GM19455 (cell line): Measurements from ENCODE around the gene CHD2.

Source experiments
- ATAC-seq: cut with Tn5 transposase; IDR thresholded peaks from one replicate; pipeline ENCODE4 v1.9.1; 2021; ENCODE audit not compliant: unreplicated experiment

CHD2 gene

DNA sequence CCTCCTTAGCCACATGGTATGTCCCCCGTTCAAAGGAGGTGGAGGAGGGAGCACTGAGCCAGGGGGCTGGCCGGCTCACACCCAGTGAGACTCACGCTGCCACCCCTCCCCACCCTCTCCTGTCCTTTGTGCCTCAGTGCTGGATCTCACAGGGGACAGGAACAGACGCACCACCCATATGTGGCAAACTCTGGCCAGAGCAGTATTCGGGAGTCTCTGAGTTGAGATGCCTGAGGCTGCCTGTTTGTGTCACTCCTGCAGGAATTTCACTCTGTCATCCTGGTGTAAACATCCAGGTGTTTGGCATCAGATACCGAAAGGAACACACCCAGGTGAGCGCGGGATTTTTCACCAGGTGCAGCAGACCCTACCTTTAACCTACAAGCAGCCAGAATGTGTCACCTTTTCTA lies 163.1 kb downstream of the CHD2 start:
- no peak for ATAC-seq

DNA sequence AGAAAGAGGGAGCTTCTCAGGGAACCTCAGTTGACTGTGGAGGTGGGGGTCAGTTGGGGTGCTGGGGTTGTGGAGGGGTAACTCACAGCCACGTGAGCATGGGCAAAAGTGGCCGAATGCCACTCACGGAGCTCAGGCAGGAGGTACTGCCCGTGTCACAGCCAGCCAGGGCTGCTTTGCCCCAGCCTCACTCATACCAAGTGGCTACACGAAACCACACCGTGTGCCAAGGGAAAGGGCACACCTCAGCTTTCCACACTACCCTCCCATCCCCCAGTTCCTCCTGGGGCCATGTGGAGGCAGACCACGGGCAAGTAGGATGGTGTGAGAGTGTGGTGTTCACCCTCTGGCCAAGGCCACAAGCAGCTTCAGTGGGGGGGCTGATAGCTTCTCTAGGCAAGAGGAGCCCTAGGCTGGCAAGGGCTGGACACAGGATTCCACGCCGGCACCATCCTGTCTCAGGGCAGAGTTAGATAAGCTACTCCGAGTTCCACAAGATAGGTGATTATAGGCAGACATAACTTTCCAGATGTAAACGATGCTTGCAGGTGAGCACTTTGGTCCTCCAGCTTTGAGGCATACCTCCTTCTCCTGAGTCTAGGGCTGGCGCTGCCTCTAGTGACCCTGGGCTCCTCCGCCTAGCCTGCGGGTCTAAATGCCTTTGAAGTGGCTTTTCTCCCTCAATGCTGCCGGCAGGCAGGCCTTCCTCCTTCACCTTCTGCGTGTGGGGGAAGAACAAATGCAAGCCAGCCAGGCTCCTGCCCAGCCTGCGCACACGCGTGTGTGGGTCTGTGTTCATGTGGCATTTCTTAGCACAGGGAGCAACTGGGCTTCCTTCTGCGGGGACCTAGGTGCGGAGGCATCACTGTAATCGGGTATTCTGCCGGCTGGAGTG lies 163.9 kb downstream of the CHD2 start:
- no peak for ATAC-seq

- ATAC-seq = no peak
Observed at GRCh38 chr15:93065641-93066045, 165.5 kb downstream of the CHD2 start.

DNA sequence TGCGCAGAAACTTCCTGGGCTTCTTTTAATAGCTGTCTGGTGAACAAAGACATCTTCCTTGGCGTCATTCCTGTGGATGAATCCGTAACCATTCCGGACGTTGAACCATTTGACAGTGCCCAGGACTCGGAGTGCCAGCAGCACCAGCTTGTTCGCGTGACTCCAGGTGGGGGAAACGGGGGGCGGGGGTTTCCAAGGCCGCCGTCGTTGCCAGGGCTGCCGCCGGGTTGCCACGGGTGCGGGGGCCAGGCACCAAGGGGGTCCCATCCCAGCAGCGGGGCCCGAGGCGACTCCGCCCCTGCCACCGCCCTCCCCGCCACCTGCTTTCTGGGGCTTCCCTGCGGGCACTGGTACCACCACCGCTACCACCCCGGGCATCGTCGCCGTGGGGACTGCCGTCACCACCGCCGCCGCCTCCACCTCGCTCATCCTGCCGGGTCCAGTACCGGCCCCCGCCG lies 166.1 kb downstream of the CHD2 start:
- ATAC-seq = no peak

DNA sequence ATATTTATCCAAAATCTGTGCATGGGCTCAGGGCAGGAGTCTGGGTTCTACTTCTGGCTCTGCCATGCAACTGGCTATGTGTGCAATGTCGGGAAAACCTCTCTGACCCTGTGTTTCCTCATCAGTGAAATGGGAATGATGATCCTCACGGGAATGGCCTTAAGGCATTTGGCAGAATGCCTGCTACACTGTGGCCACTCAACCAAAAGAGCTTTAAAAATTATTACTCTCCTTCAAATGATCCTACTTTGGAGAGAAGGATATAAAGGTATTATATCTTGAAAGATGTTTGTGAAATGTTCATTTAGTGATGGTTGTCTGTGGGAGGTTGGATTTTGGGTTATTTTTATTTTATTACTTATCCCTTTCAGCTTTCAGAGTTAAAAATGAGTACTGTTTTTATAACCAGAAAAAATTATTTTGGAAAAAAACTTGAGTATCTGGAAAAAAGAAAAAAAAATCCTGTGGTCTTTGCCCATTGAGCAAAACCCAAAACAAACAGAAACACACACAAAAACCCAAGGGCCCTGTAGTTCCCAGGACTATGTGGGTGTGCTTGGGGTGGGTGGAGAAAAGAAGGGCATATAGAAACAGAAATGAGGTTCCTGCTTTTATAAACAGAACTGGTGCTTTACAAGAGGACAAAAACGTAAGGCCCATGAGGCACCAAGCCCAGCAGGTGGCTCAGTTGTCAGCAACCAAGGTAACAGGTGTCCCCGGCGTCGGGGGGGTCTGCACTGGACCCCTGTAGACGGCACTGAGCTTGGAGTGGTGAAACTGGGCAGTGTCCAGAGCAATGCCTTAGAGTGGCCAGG lies 166.9 kb downstream of the CHD2 start:
- ATAC-seq = no peak

- ATAC-seq = no peak
Observed at GRCh38 chr15:93067649-93068085, 167.5 kb downstream of the CHD2 start.

GRCh38 chr15:93068581-93069199 lies 168.6 kb downstream of the CHD2 start:
- no peak for ATAC-seq

DNA sequence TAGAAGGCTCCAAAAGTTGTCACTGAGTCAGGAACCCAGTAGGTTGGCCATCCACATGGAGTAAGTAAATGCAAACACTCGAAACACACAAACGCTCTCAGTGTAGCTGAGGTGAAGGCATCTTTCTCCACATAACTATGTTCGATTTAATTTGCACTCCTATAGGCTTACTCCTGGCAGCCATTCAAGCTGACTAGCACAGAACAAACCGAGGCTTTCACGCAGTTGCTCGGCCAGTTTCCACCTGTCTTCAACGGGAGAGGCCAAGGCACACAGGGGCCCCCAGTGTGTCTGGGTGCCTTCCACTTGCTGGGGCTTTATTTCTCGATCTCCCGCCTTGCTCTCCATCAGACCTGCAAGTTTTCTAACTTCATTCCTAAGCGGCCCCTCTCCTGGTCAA lies 170.0 kb downstream of the CHD2 start:
- no peak for ATAC-seq

- no peak for ATAC-seq
Observed at GRCh38 chr15:93070551-93071296, 170.6 kb downstream of the CHD2 start.

GRCh38 chr15:93071469-93071936 lies 171.4 kb downstream of the CHD2 start:
- no peak for ATAC-seq

DNA sequence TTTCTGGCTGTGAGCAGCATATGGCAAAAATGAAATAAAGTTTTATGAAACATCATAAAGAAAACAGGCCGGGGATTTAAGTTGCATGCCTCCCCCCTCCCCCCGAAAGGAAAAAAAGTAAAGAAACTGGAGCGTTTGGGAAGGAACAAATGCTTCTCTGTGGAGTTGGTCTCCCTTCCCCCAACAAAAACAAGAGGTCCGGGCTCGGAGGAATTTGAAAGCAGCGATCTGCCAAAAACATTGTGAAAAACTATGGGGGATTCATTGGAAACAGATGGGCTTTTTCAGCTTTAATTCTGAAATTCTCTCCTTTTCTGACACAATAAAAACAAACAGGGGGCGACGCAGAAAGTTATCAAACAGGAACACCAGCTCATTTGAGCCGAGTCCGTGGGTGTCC lies 171.9 kb downstream of the CHD2 start:
- ATAC-seq = no peak

- ATAC-seq = no peak
Observed at GRCh38 chr15:93072411-93073394, 172.6 kb downstream of the CHD2 start.

DNA sequence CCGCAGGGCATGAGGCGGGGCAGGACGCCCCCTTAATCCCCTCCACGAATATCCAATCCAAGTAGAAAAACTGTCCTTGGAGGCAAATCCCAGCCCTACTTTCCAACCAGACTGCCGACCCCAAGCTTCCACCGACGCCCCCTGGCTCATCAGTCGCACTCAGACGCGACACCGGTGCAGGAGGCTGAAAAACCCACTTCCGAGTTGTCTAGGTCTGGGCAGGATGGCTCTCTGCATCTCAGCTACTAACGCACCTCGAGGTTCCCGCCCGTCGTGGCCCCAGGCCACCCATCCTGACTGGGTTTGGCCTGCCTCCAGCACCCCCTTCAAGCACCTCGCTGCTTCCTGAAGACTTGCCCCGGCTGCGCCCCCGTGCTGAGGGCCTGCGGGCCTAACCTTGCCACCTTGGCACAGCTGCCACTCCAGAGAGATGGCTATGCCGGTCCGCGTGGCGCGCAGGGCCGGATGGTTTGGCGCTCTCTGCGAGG lies 173.4 kb downstream of the CHD2 start:
- ATAC-seq = no peak

DNA sequence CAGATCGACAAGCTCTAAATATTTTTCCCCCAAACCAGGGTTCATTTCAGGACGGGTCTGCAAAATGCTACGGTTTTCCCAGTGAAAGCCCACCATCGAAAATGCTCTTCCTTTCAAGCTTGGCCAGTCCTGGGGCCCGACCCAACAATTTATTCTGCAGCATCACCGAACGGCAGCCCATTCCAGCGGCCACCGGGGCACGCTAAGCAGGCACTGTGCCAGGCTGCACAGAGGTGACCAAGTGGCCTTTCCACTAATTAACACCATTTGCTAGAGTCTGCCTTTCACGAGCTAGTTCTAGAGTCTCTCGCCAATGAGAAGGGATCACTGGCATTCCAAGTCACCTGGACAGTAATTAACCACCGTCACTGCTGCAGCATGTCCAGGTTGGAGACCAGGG lies 174.5 kb downstream of the CHD2 start:
- no peak for ATAC-seq

- ATAC-seq = no peak
Observed at GRCh38 chr15:93076217-93076616, 176.1 kb downstream of the CHD2 start.

DNA sequence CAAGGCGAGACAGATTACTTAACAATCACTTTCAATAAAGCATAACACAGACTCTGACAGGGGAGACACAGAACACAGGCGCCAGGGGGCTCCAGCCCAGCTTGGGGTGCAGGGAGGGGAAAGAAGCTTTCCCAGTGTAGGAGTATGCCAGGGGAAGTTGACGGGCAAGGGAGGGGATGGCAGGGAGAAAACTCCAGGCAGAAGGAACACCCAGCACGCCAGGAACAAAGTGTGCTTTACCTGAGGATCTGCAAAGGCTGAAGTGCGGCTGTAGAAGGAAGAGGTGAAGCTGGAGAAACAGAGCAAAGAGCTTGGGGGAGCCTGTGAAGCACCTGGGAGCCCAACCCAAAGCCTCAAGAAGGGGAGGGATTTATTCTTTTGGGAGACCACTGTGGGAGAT lies 176.8 kb downstream of the CHD2 start:
- no peak for ATAC-seq
